Measurements from ENCODE around the gene SRCIN1. TPM values are rescaled to one million over a fixed set of nuclear protein-coding genes. Genes with fewer than 3 reads are reported as not detected.

Gene SRCIN1
- total RNA-seq, 4 donors from 2014 or later: 0.54 to 0.89 (median 0.69) TPM

- H3K9me3 ChIP-seq: no peaks in the 10 kb centered on the region
- WGBS, 2 donors: 31 to 33% methylated on average over 3 to 4 of the region's 4 CpGs
- intact Hi-C loops (cut with DNase I): no loop called here
- H3K27me3 ChIP-seq: no peaks in the 10 kb centered on the region
- H3K4me3 ChIP-seq (replicated peaks in 1 of 3): no peak overlapping the region
- H3K4me1 ChIP-seq: peaks cover 0 to 8% of the 10 kb centered on the region in 2 donors
- TF ChIP-seq CTCF (IDR thresholded peaks at IDR 0.05) (no peak), POLR2A (IDR thresholded peaks at IDR 0.05) (no peak)
- DNase-seq: peak; percentile 44 to 53
- no peaks in the 10 kb centered on the region for H3K36me3 ChIP-seq
- no peak overlapping the region for H3K27ac ChIP-seq
These were observed 7.2 kb downstream of the SRCIN1 start for GRCh38 chr17:38598536-38598935.

DNA sequence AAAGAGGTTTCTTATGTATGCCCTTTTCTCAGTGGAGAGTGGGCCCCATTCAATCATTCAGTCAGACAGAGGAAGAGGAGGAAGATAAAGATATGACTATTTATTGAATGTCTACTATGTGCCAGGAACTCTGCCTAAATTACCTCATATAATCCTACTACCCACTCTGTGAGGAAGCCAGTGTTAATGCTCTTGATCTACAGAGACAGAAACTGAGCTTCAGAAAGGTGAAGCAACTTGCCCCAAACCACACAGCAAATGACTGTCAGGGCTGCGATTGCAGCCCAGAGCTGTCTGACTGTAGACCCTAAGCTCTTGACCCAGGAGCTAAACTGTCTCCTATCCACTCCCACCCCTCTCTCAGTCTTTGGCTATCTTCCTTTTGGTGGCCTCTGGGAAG is 8.4 kb downstream of the SRCIN1 start:
- 87 to 100% methylated on average over 1 of the region's 1 CpG for WGBS, 2 donors
- DNase-seq: no peak
- peaks cover 0 to 8% of the 10 kb centered on the region in 2 donors for H3K4me1 ChIP-seq
- H3K4me3 ChIP-seq (replicated peaks in 1 of 3): no peak overlapping the region
- H3K36me3 ChIP-seq: no peaks in the 10 kb centered on the region
- TF ChIP-seq CTCF (IDR thresholded peaks at IDR 0.05) (no peak), POLR2A (IDR thresholded peaks at IDR 0.05) (no peak)
- H3K9me3 ChIP-seq: no peaks in the 10 kb centered on the region
- no peaks in the 10 kb centered on the region for H3K27me3 ChIP-seq
- no peak overlapping the region for H3K27ac ChIP-seq
- intact Hi-C loops (cut with DNase I): no loop called here

DNA sequence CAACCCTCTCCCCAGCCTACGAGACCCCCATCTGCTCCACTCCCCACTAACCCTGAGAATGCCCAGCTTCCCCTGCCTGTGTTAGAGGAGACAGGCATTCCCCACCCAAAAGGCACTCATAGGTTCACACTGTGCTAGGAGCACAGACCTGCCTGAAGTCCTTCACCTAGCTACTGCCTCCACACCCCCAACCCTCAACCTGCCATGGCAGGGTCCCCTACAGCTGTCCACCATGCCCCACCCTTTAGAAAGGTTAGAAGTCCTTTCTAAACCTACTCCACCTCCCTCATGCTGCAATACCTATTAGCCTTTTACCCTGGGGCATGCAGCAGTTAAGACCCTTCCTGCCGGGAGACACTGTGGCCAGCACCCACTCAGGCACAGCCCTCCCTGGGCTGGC is 9.1 kb downstream of the SRCIN1 start:
- no peaks in the 10 kb centered on the region for H3K9me3 ChIP-seq
- intact Hi-C loops (cut with DNase I): no loop called here
- no peaks in the 10 kb centered on the region for H3K27me3 ChIP-seq
- H3K4me1 ChIP-seq: peaks cover 4 to 7% of the 10 kb centered on the region in 2 donors
- H3K27ac ChIP-seq: no peak overlapping the region
- no peak for DNase-seq
- no peaks in the 10 kb centered on the region for H3K36me3 ChIP-seq
- no peak overlapping the region for H3K4me3 ChIP-seq (replicated peaks in 1 of 3)
- WGBS, 2 donors: 77 to 78% methylated on average over 2 of the region's 2 CpGs
- TF ChIP-seq POLR2A (IDR thresholded peaks at IDR 0.05) (no peak), CTCF (IDR thresholded peaks at IDR 0.05) (no peak)

GRCh38 chr17:38595892-38596291 is 9.9 kb downstream of the SRCIN1 start:
- Histone ChIP-seq H3K27ac (no peak overlapping the region), H3K36me3 (no peaks in the 10 kb centered on the region), H3K9me3 (no peaks in the 10 kb centered on the region), H3K4me3 (replicated peaks in 1 of 3) (no peak overlapping the region), H3K27me3 (no peaks in the 10 kb centered on the region), H3K4me1 (peaks cover 7 to 14% of the 10 kb centered on the region in 2 donors)
- intact Hi-C loops (cut with DNase I): no loop called here
- TF ChIP-seq CTCF (IDR thresholded peaks at IDR 0.05): no peak
- TF ChIP-seq POLR2A (IDR thresholded peaks at IDR 0.05): no peak
- WGBS, 2 donors: 48 to 51% methylated on average over 8 to 9 of the region's 9 CpGs
- DNase-seq: no peak

GRCh38 chr17:38594152-38594551 is 11.6 kb downstream of the SRCIN1 start:
- H3K4me3 ChIP-seq (replicated peaks in 1 of 3): no peak overlapping the region
- WGBS, 2 donors: 55 to 69% methylated on average over 13 of the region's 13 CpGs
- intact Hi-C loops (cut with DNase I): no loop called here
- DNase-seq: no peak
- TF ChIP-seq POLR2A (IDR thresholded peaks at IDR 0.05): no peak
- TF ChIP-seq CTCF (IDR thresholded peaks at IDR 0.05): no peak
- H3K27ac ChIP-seq: no peak overlapping the region
- no peaks in the 10 kb centered on the region for H3K9me3 ChIP-seq
- no peaks in the 10 kb centered on the region for H3K27me3 ChIP-seq
- peaks cover 7 to 16% of the 10 kb centered on the region in 2 donors for H3K4me1 ChIP-seq
- no peaks in the 10 kb centered on the region for H3K36me3 ChIP-seq

All from thyroid gland (tissue), 4 donors.